GM21390 (cell line): ENCODE results near the gene WDR7.

Experiments
- ATAC-seq: cut with Tn5 transposase; IDR thresholded peaks from one replicate; pipeline ENCODE4 v1.9.1; 2021; ENCODE audit not compliant: unreplicated experiment

Gene WDR7

GRCh38 chr18:56721031-56721430 lies 69.9 kb downstream of the WDR7 start:
- ATAC-seq = no peak

- no peak for ATAC-seq
Measured at GRCh38 chr18:56721491-56721890, 70.3 kb downstream of the WDR7 start.

GRCh38 chr18:56722518-56722917 lies 71.4 kb downstream of the WDR7 start:
- ATAC-seq = no peak

GRCh38 chr18:56723068-56723467 lies 71.9 kb downstream of the WDR7 start:
- ATAC-seq = no peak

GRCh38 chr18:56723706-56724105 lies 72.5 kb downstream of the WDR7 start:
- ATAC-seq = no peak

GRCh38 chr18:56726906-56727305 lies 75.7 kb downstream of the WDR7 start:
- no peak for ATAC-seq

GRCh38 chr18:56727399-56727798 lies 76.2 kb downstream of the WDR7 start:
- ATAC-seq = no peak

- ATAC-seq = no peak
Measured at GRCh38 chr18:56728741-56729140, 77.6 kb downstream of the WDR7 start.

GRCh38 chr18:56738184-56738583 lies 87.0 kb downstream of the WDR7 start:
- ATAC-seq = no peak

GRCh38 chr18:56739731-56740130 lies 88.6 kb downstream of the WDR7 start:
- no peak for ATAC-seq

GRCh38 chr18:56740645-56741044 lies 89.5 kb downstream of the WDR7 start:
- ATAC-seq = no peak

GRCh38 chr18:56741685-56742084 lies 90.5 kb downstream of the WDR7 start:
- no peak for ATAC-seq

- no peak for ATAC-seq
Measured at GRCh38 chr18:56743115-56743514, 92.0 kb downstream of the WDR7 start.

- peak; percentile 62 for ATAC-seq
Measured at GRCh38 chr18:56747032-56747658, 96.0 kb downstream of the WDR7 start.

GRCh38 chr18:56747857-56748256 lies 96.7 kb downstream of the WDR7 start:
- no peak for ATAC-seq

GRCh38 chr18:56748698-56749268 lies 97.6 kb downstream of the WDR7 start:
- no peak for ATAC-seq

- no peak for ATAC-seq
Measured at GRCh38 chr18:56756966-56757365, 105.8 kb downstream of the WDR7 start.

- no peak for ATAC-seq
Measured at GRCh38 chr18:56770097-56770496, 118.9 kb downstream of the WDR7 start.

- ATAC-seq = no peak
Measured at GRCh38 chr18:56770873-56771272, 119.7 kb downstream of the WDR7 start.

- no peak for ATAC-seq
Measured at GRCh38 chr18:56775701-56776100, 124.5 kb downstream of the WDR7 start.

- ATAC-seq = no peak
Measured at GRCh38 chr18:56787390-56787789, 136.2 kb downstream of the WDR7 start.

- no peak for ATAC-seq
Measured at GRCh38 chr18:56789004-56789888, 138.1 kb downstream of the WDR7 start.
